Osteoblast (primary cell): Measurements from ENCODE around the gene MON2. TPM values are rescaled to one million over a fixed set of nuclear protein-coding genes. Genes with fewer than 3 reads are reported as not detected.

Source experiments
- DNase-seq: peaks from one replicate; pipeline ENCODE4 v3.0.0; 2011; ENCODE audit warnings: low spot score, mixed read lengths; ENCODE audit not compliant: insufficient read length; ENCODE audit errors: missing footprints
- H2AFZ ChIP-seq: 2 replicates; pipeline ENCODE4 v1.6.0; 2011; ENCODE audit warnings: mild to moderate bottlenecking, low read length
- H3K27ac ChIP-seq: 2 replicates; pipeline ENCODE4 v1.5.1; 2011; ENCODE audit warnings: mild to moderate bottlenecking, low read depth, low read length, moderate library complexity
- H3K27me3 ChIP-seq: 2 replicates; pipeline ENCODE4 v1.6.0; 2012; ENCODE audit warnings: mild to moderate bottlenecking, control low read depth, inconsistent platforms, low read length, moderate library complexity; ENCODE audit not compliant: insufficient read depth
- H3K36me3 ChIP-seq: 2 replicates; pipeline ENCODE4 v1.5.1; 2011; ENCODE audit warnings: mild to moderate bottlenecking, low read length, control low read depth, moderate library complexity; ENCODE audit not compliant: insufficient read depth
- H3K4me1 ChIP-seq: 2 replicates; pipeline ENCODE4 v1.5.1; 2011; ENCODE audit warnings: mild to moderate bottlenecking, low read length, control low read depth, moderate library complexity; ENCODE audit not compliant: insufficient read depth
- H3K4me2 ChIP-seq: 2 replicates; pipeline ENCODE4 v1.6.0; 2011; ENCODE audit warnings: mild to moderate bottlenecking, low read length; ENCODE audit not compliant: insufficient read depth
- H3K4me3 ChIP-seq: fragments of 200-600 bp; sonication (generic); 3 replicates; pipeline ENCODE4 v1.5.1; 2012; ENCODE audit warnings: mild to moderate bottlenecking, low read length, inconsistent platforms; ENCODE audit not compliant: insufficient read depth
- H3K79me2 ChIP-seq: 2 replicates; pipeline ENCODE4 v1.6.0; 2012; ENCODE audit warnings: mild to moderate bottlenecking, low read length, control low read depth, inconsistent platforms; ENCODE audit not compliant: insufficient read depth
- H3K9me3 ChIP-seq: 2 replicates; pipeline ENCODE4 v1.5.1; 2011; ENCODE audit warnings: low read depth, low read length, control low read depth
- H4K20me1 ChIP-seq: 2 replicates; pipeline ENCODE4 v1.6.0; 2012; ENCODE audit warnings: mild to moderate bottlenecking, low read length, control low read depth; ENCODE audit not compliant: insufficient read depth
- CTCF ChIP-seq: IDR thresholded peaks from 2 replicates; pipeline ENCODE4 v1.5.1; 2011; ENCODE audit warnings: mild to moderate bottlenecking, low read depth, low read length, moderate library complexity; ENCODE audit errors: extremely low read depth
- small RNA-seq: library from RNA; depleted of rRNA; stranded (forward); fragments of <200 nt; gene quantifications from one replicate; pipeline ENCODE3, GENCODE V24; 2012
- total RNA-seq: library from RNA; depleted of rRNA; stranded (reverse); fragments of >200 nt; gene quantifications from 2 replicates; pipeline ENCODE4 v1.2.3, GENCODE V29; 2012

MON2 gene
- total RNA-seq, 1 donor = 63.0 TPM

DNA sequence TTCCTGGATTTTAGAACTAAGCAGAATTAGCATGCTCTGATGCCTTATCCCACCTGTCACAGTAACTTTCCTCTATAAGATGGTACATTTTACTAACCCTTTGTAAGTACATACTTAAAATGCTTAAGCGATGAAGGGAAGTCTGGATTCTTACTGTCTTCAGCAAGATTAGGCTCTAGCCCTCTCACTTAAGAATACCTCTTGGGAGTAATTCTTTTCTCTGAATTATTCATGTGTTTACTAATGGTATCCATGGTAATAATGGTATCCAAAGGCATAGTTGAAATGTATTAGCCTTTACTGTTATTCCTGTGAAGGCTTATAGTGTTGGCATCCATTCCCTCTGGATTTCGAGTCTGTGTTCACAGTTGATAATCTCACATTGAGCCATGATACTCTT lies 176.9 kb downstream of the MON2 start:
- no peak for DNase-seq
- Histone ChIP-seq H3K4me3 (no peak overlapping the region), H3K27ac (no peak overlapping the region), H4K20me1 (no peaks in the 10 kb centered on the region), H2AFZ (no peak overlapping the region), H3K4me2 (no peak overlapping the region), H3K9me3 (no peaks in the 10 kb centered on the region), H3K4me1 (peaks cover 17% of the 10 kb centered on the region), H3K36me3 (no peaks in the 10 kb centered on the region), H3K27me3 (no peaks in the 10 kb centered on the region), H3K79me2 (no peaks in the 10 kb centered on the region)
- no peak for TF ChIP-seq CTCF

DNA sequence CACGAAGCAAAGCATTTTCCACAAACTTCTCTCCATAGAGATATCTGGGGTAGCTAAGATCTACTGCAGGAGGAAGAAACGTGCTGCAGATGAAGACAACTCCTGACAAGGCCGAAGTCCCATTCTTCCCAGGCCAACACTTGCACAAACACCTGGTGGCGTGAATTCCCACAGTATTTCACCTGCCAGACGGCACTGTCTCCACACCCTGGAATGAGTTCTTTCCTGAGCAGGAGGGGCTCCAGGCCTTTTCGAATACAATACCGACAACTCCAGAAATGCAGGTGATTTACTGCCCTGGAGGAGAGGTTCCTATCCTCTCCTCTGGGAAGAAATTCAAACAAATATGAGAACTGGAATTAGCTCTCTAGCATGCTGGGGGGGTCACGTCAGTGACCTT lies 179.9 kb downstream of the MON2 start:
- H3K79me2 ChIP-seq = no peaks in the 10 kb centered on the region
- TF ChIP-seq CTCF = no peak
- H3K9me3 ChIP-seq = no peaks in the 10 kb centered on the region
- H3K4me2 ChIP-seq = no peak overlapping the region
- peaks cover 5% of the 10 kb centered on the region for H3K4me1 ChIP-seq
- no peaks in the 10 kb centered on the region for H4K20me1 ChIP-seq
- DNase-seq = no peak
- no peak overlapping the region for H3K4me3 ChIP-seq
- no peak overlapping the region for H3K27ac ChIP-seq
- no peaks in the 10 kb centered on the region for H3K36me3 ChIP-seq
- H3K27me3 ChIP-seq = no peaks in the 10 kb centered on the region
- H2AFZ ChIP-seq = no peak overlapping the region

GRCh38 chr12:62647586-62647985 lies 181.0 kb downstream of the MON2 start:
- H3K4me1 ChIP-seq = peaks cover 3% of the 10 kb centered on the region
- H3K9me3 ChIP-seq = no peaks in the 10 kb centered on the region
- H3K36me3 ChIP-seq = no peaks in the 10 kb centered on the region
- no peaks in the 10 kb centered on the region for H4K20me1 ChIP-seq
- TF ChIP-seq CTCF = no peak
- H3K27ac ChIP-seq = no peak overlapping the region
- H3K79me2 ChIP-seq = no peaks in the 10 kb centered on the region
- no peak overlapping the region for H3K4me3 ChIP-seq
- no peak for DNase-seq
- H3K4me2 ChIP-seq = no peak overlapping the region
- H2AFZ ChIP-seq = no peak overlapping the region
- no peaks in the 10 kb centered on the region for H3K27me3 ChIP-seq

DNA sequence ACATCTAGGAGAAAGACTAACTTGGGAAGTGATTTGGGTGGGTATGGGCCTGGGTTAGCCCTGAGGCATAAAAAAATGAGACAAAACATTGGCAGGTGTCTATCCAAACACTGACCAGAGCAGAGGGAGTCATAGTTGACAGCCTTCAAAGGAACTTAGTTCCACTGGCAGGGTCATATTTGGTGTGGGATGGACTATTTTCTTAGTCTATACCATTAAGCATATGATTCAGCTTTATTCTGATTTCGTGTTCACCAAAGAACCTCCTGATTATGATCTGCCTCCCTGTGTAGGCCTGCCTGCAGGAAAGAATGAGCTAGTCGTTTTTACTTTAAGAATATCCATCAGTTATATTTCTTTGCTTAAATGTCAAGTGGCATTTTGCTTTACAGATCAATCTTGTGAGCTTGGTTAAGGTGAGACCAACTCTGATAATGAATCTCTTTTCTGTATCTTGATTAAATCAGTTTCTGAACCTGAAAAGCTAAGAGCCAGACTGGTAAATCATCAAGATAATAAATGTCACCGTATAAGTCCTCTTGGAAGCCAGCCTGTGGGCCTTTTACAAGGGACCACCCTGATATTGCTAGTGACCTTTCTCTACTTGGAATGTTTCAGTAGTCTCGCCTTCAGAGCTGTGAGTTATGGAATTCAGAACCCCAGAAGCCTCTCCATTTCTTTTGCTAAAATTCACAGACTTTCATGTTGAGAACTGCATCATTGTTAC lies 182.9 kb downstream of the MON2 start:
- H3K4me1 ChIP-seq = peaks cover 3% of the 10 kb centered on the region
- no peaks in the 10 kb centered on the region for H4K20me1 ChIP-seq
- H3K4me3 ChIP-seq = no peak overlapping the region
- no peaks in the 10 kb centered on the region for H3K27me3 ChIP-seq
- TF ChIP-seq CTCF = no peak
- no peaks in the 10 kb centered on the region for H3K36me3 ChIP-seq
- no peaks in the 10 kb centered on the region for H3K79me2 ChIP-seq
- H3K27ac ChIP-seq = no peak overlapping the region
- no peaks in the 10 kb centered on the region for H3K9me3 ChIP-seq
- no peak overlapping the region for H2AFZ ChIP-seq
- H3K4me2 ChIP-seq = no peak overlapping the region
- DNase-seq = peak; percentile 10

Small RNAs within 50 kb of the gene (small RNA-seq; reads per million reads assigned to genes)
- gene MIRLET7I = 4,430 reads per million, percentile 100 among the genes with 10 or more reads in this experiment
- gene RNU6-399P = not detected

Other genes with a start within 250 kb of the MON2 start
- gene USP15, start 206.4 kb upstream of the MON2 start, total RNA-seq = 51.4 and 53.9 TPM in 2 replicates